IMR-90 (cell line): ENCODE measurements around the gene HEPHL1.

Experiments
- BHLHE40 ChIP-seq: fragments of 150-350 bp; IDR thresholded peaks from 2 replicates; pipeline ENCODE4 v1.6.1; 2016; ENCODE audit warnings: mild to moderate bottlenecking, low read depth, low read length
- CEBPB ChIP-seq: IDR thresholded peaks from 2 replicates; pipeline ENCODE4 v1.6.1; 2012; ENCODE audit warnings: low read depth, low read length, improper control_type of control experiment
- FOS ChIP-seq: fragments of 150-350 bp; IDR thresholded peaks from 2 replicates; pipeline ENCODE4 v1.6.1; 2016; ENCODE audit warnings: low read depth, low read length
- MAFK ChIP-seq: IDR thresholded peaks from 2 replicates; pipeline ENCODE4 v1.6.1; 2012; ENCODE audit warnings: low read depth, low read length, improper control_type of control experiment
- MAZ ChIP-seq: IDR thresholded peaks from 2 replicates; pipeline ENCODE4 v1.6.1; 2012; ENCODE audit warnings: low read depth, mild to moderate bottlenecking, low read length, improper control_type of control experiment, moderate library complexity, borderline replicate concordance
- MXI1 ChIP-seq: IDR thresholded peaks from 2 replicates; pipeline ENCODE4 v1.6.1; 2012; ENCODE audit warnings: low read depth, mild to moderate bottlenecking, low read length, moderate library complexity, borderline replicate concordance
- POLR2A ChIP-seq: IDR thresholded peaks from 2 replicates; pipeline ENCODE4 v1.6.1; 2012; ENCODE audit warnings: mild to moderate bottlenecking, low read depth, low read length
- RAD21 ChIP-seq: IDR thresholded peaks from 2 replicates; pipeline ENCODE4 v1.6.1; 2012; ENCODE audit warnings: low read length, improper control_type of control experiment
- RCOR1 ChIP-seq: IDR thresholded peaks from 2 replicates; pipeline ENCODE4 v1.6.1; 2012; ENCODE audit warnings: mild to moderate bottlenecking, low read length, improper control_type of control experiment; ENCODE audit not compliant: insufficient replicate concordance
- SMC3 ChIP-seq: fragments of 150-350 bp; IDR thresholded peaks from 2 replicates; pipeline ENCODE4 v1.6.1; 2016; ENCODE audit warnings: low read depth, mild to moderate bottlenecking, antibody characterized with exemption, low read length, moderate library complexity
- TF ChIP-seq, protein P1 (sequence below): conservative IDR thresholded peaks from 2 replicates; pipeline ENCODE4 v1.5.1; 2012; ENCODE audit warnings: mild to moderate bottlenecking, low read depth, low read length, improper control_type of control experiment
- TF ChIP-seq, protein P2 (sequence below): fragments of 150-350 bp; IDR thresholded peaks from 2 replicates; pipeline ENCODE4 v1.6.1; 2017; ENCODE audit warnings: mild to moderate bottlenecking, antibody characterized with exemption, low read length, low read depth
- TF ChIP-seq, protein P3 (sequence below): fragments of 150-350 bp; IDR thresholded peaks from 2 replicates; pipeline ENCODE4 v1.6.1; 2016; ENCODE audit warnings: low read depth, mild to moderate bottlenecking, low read length, moderate library complexity, borderline replicate concordance

DNA sequence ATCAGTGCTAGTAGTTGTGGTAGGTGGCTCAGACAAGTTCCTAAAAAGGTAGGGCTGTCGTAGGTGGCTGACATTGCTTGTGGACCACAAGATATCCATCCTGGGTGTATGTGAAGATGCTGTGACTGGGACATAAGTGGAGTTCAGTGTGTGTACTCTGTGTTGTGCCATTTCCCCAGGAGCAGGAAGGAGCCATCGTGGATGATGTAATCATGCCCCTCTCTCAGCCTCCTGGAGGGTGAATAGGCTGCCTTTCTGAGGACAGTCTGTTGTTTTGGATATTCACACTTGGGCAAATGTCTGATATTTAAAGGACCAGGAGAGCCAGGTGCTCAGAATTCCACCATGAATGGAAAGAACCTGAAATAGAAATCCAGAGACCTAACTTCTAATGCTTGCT lies 2.7 kb downstream of the HEPHL1 start:
- TF ChIP-seq, protein P1, sequence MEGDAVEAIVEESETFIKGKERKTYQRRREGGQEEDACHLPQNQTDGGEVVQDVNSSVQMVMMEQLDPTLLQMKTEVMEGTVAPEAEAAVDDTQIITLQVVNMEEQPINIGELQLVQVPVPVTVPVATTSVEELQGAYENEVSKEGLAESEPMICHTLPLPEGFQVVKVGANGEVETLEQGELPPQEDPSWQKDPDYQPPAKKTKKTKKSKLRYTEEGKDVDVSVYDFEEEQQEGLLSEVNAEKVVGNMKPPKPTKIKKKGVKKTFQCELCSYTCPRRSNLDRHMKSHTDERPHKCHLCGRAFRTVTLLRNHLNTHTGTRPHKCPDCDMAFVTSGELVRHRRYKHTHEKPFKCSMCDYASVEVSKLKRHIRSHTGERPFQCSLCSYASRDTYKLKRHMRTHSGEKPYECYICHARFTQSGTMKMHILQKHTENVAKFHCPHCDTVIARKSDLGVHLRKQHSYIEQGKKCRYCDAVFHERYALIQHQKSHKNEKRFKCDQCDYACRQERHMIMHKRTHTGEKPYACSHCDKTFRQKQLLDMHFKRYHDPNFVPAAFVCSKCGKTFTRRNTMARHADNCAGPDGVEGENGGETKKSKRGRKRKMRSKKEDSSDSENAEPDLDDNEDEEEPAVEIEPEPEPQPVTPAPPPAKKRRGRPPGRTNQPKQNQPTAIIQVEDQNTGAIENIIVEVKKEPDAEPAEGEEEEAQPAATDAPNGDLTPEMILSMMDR, result no peak
- no peak for TF ChIP-seq POLR2A
- TF ChIP-seq MXI1, result no peak
- no peak for TF ChIP-seq RCOR1
- TF ChIP-seq MAFK, result no peak
- TF ChIP-seq CEBPB, result no peak
- no peak for TF ChIP-seq FOS
- TF ChIP-seq, protein P2, sequence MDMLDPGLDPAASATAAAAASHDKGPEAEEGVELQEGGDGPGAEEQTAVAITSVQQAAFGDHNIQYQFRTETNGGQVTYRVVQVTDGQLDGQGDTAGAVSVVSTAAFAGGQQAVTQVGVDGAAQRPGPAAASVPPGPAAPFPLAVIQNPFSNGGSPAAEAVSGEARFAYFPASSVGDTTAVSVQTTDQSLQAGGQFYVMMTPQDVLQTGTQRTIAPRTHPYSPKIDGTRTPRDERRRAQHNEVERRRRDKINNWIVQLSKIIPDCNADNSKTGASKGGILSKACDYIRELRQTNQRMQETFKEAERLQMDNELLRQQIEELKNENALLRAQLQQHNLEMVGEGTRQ, result no peak
- TF ChIP-seq RAD21, result no peak
- no peak for TF ChIP-seq MAZ
- no peak for TF ChIP-seq SMC3
- TF ChIP-seq, protein P3, sequence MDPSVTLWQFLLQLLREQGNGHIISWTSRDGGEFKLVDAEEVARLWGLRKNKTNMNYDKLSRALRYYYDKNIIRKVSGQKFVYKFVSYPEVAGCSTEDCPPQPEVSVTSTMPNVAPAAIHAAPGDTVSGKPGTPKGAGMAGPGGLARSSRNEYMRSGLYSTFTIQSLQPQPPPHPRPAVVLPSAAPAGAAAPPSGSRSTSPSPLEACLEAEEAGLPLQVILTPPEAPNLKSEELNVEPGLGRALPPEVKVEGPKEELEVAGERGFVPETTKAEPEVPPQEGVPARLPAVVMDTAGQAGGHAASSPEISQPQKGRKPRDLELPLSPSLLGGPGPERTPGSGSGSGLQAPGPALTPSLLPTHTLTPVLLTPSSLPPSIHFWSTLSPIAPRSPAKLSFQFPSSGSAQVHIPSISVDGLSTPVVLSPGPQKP, result no peak
- no peak for TF ChIP-seq BHLHE40
